Head of caudate nucleus (tissue), 42 donors: Measurements from ENCODE around the gene ARFIP1.
"Not testable (repeated sequence)": the region's sequence is repeated elsewhere in the genome, so short reads cannot be mapped to it uniquely, and the experiment has no call there.

Source experiments
- DNase-seq, 42 donors: peaks; one replicate each; pipeline versions ENCODE4 v3.0.0 to v3.0.0-alpha.2; 2020 to 2021; ENCODE audit warnings: mixed read lengths in 7 of 42
- intact Hi-C: fragments of 100-400 bp; cut with DNase I; formaldehyde crosslinking; loops from one replicate; pipeline ENCODE4 v1.15.0; 2022

ARFIP1 gene

DNA sequence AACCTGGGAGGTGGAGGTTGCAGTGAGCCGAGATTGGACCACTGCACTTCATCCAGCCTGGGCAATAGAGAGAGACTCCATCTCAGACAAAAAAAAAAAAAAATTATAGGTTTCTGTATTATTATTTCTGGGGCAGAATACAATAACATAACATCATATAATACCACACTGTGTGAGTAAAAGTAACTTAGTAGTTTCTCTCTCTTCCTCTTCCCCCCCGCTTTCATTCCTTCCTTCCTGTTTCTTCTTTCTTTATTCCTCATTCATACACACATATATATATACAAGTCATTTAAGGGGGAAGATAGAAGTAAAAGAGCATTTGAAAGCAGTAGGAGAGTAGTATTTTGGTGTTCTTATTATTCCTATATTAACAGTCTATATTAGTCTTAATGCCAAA lies 100.5 kb downstream of the ARFIP1 start:
- no peak for DNase-seq
- intact Hi-C loops: no loop called here

GRCh38 chr4:152881974-152882373 lies 102.2 kb downstream of the ARFIP1 start:
- DNase-seq: no peak
- intact Hi-C loops: no loop called here

GRCh38 chr4:152885185-152885584 lies 105.4 kb downstream of the ARFIP1 start:
- DNase-seq: no peak
- intact Hi-C loops: no loop called here

- no peak for DNase-seq
- intact Hi-C loops: no loop called here
Observed at GRCh38 chr4:152886201-152886600, 106.4 kb downstream of the ARFIP1 start.

GRCh38 chr4:152887981-152888380 lies 108.2 kb downstream of the ARFIP1 start:
- intact Hi-C loops: no loop called here
- DNase-seq: no peak

- intact Hi-C loops: no loop called here
- no peak for DNase-seq
Observed at GRCh38 chr4:152892974-152893373, 113.2 kb downstream of the ARFIP1 start.

DNA sequence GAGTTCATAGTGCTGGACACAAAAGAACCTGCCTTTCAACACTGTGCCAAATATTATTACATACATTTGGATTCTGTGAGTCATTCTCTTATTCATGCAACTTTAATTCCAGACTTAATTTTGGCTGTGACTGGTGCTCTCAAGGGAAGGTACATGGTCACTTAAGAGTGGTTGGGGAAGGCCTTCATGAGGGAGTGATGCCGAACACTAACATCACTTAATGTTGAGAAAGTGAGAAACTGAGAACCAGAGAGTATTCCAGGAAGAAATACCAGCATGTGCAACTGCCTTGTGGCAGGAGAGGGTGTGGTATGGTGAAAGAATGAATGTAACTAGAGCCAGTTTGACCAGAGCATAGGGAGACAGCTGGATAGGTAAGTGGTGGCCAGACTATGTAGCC lies 114.9 kb downstream of the ARFIP1 start:
- DNase-seq: no peak
- intact Hi-C loops: no loop called here

GRCh38 chr4:152896811-152897210 lies 117.1 kb downstream of the ARFIP1 start:
- no peak for DNase-seq
- intact Hi-C loops: no loop called here

DNA sequence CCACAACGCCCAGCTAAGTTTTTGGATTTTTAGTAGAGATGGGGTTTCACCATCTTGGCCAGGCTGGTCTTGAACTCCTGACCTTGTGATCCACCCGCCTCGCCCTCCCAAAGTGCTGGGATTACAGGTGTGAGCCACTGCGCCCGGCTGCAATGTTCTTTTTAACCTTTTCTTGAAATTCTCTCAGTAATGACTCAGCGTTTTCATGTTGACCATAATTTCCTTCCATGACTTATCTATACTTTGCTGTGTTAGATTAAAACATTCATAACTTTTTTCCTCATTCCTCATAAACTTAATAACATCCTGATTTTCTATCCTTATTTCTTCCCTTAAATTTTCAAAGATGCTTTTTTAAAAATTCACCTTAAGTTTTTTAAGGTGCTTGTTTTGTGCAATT lies 118.4 kb downstream of the ARFIP1 start:
- intact Hi-C loops, DNase-seq: not testable (repeated sequence)

GRCh38 chr4:152898606-152899005 lies 118.9 kb downstream of the ARFIP1 start:
- intact Hi-C loops: no loop called here
- no peak for DNase-seq

- intact Hi-C loops: no loop called here
- no peak for DNase-seq
Observed at GRCh38 chr4:152900395-152900794, 120.6 kb downstream of the ARFIP1 start.

DNA sequence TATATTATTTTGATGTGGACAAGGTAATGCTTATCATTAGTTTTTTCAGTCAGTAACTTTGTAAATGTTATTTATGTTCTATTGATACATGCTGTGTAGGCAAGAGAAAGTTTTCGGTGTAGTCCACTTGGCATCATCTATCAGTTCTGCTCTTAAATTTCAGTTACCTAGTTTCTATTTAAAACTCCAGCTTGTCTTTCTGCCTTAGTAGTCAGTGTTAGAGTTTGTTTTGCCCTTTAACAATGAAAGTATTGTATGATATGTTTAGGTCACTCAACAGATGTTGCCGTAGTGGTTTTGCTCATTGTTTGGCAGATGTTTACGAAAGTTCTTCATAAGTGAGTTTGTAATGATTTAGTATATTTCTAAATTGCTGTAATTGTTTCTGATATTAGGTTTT lies 121.5 kb downstream of the ARFIP1 start:
- intact Hi-C loops: no loop called here
- DNase-seq: peak in 1 of 42 donors; percentile 13

- intact Hi-C loops: no loop called here
- no peak for DNase-seq
Observed at GRCh38 chr4:152903658-152904057, 123.9 kb downstream of the ARFIP1 start.

DNA sequence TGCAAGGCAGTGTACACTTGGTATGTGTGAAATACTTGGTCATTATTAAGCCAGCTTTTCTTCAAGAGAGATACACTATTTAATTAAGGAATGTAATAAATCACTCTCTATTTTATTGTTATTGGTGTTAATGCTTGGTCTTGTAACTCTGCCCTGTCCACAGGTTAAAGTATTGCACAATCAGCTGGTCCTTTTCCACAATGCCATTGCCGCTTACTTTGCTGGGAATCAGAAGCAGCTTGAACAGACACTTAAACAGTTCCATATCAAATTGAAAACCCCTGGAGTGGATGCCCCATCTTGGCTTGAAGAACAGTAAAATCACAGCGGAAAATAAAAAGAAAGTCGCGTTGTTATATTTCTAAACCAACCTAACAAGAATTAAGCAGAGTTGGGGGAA lies 130.1 kb downstream of the ARFIP1 start:
- intact Hi-C loops: no loop called here
- DNase-seq: no peak

DNA sequence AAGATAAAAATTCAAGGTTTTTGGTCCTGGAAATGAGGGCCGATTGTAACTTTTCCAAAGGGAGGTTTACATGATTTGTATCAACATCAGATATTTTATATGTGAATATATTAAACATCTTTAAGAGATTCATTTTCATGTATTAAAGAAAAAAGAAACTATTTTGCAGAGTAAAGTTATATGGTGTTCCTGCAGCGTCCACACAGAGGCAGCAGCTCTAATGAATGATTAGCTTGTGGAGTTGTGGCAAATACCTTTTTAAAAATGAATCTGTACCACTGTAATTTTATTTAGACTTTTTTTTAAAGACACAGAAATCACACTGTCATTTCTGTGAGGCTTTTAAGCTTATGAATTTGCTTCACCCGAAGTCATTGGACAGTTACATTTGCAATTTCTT lies 130.8 kb downstream of the ARFIP1 start:
- DNase-seq: no peak
- intact Hi-C loops: no loop called here

DNA sequence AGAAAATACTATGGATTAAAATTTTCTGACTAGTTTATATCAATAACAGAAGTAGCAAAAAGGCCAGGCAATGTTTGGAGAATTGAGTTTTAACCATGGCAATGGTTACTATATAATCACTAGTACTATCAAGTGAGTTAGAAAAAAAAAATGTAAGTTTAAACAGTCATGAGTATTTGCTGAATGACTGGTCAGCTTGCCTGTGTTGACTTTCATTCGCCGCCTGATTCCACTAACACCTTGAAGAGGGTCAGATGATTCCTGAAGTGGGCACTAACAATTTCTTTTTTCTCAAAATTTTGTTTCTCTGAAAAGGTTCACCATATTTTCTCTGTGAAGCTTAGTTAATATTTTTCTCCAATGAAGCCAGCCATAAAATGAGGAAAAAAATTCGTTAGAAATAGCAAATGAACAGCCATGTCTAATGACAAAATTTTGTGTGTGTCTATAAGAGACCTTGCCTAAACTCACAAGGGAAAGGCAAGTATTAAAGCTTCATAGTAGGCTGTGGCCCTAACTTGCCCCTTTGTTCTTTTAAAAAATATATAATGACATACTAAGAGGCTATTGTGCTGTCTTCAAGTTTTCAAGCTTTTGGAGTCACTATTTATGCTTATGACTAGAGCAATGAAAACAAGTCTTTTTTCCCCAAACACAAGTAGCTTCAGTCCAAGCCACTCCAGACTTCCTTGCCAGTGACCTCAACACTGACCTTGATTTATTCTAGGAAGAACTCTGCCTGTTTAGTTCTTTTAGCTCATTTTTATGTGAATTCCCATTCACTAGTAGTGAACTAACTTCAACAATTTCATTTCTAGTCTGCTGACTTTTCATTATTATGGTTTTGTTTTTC lies 138.0 kb downstream of the ARFIP1 start:
- intact Hi-C loops: no loop called here
- no peak for DNase-seq

- intact Hi-C loops: no loop called here
- DNase-seq: no peak
Observed at GRCh38 chr4:152919826-152920225, 140.1 kb downstream of the ARFIP1 start.

- intact Hi-C loops: no loop called here
Observed at GRCh38 chr4:152920768-152921167, 141.0 kb downstream of the ARFIP1 start.

DNA sequence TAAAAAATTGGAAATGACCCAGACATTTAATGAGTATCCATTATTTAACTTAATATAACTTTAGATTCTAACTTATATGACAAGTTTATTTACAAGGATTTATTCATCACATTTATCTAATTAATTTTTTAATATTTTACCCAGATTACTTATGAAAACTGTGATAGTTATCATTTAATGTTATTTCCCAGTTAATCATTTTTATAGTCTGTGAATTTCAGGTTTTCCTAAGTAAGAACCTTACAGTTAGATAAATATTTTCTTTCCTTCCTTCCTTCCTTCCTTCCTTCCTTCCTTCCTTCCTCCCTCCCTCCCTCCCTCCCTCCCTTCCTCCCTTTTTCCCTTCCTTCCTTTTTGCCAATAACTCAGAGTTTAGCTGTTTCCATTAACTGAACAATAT lies 141.5 kb downstream of the ARFIP1 start:
- DNase-seq: no peak
- intact Hi-C loops: no loop called here

More at GRCh38 chr4:152920768-152921167, 141.0 kb downstream of the ARFIP1 start:
- DNase-seq: no peak

DNA sequence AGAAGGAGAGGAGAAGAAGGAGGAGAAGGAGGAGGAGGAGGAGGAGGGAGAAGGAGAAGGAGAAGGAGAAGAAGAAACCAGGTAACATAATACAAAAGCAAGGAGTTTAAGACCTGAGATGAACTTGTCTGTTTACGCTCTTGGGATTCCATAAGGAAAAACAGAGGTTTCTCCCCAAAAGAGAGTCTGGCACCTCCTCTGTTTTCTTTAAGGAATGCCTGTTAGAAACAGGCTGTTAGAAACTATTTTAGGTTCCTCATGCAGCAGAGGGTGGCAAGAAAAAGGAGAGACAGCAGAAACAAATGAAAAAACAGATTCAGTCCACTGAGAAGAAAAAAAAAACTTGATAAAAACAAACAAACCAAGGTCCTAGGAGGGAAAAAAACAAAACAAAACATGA lies 146.1 kb downstream of the ARFIP1 start:
- intact Hi-C loops: no loop called here
- DNase-seq: no peak

DNA sequence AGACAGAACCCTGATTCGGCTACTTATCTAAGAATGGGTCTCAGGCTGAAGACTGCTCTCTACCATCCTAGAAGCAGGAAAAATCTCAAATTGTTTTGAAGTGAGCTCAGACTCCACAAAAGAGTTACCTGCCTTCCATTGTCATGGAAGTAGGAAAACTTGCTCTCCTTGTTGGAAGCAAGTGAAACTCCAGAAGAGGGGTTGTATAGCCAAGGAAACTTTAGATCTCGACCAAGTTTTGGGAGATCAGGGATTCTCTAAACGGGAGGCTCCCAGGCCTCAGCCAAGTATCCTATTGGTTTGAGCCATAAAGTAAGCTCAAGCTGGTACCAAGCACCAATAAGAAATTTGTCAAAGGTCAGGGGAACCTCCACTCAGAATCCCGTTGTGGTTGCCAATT lies 147.2 kb downstream of the ARFIP1 start:
- no peak for DNase-seq
- intact Hi-C loops: no loop called here
